GM19467 (cell line): ENCODE results near the gene TTC22.

Experiments used
- ATAC-seq: cut with Tn5 transposase; IDR thresholded peaks from one replicate; pipeline ENCODE4 v1.9.1; 2021; ENCODE audit warnings: mild to moderate bottlenecking, moderate library complexity; ENCODE audit not compliant: unreplicated experiment

TTC22 gene

GRCh38 chr1:54800899-54801759 lies at the start of gene TTC22:
Gene TTC22, minus strand, starts transcription at chr1:54801323. Its CDS starts 160 bp downstream, at chr1:54801163.
- peak; percentile 75 for ATAC-seq

DNA sequence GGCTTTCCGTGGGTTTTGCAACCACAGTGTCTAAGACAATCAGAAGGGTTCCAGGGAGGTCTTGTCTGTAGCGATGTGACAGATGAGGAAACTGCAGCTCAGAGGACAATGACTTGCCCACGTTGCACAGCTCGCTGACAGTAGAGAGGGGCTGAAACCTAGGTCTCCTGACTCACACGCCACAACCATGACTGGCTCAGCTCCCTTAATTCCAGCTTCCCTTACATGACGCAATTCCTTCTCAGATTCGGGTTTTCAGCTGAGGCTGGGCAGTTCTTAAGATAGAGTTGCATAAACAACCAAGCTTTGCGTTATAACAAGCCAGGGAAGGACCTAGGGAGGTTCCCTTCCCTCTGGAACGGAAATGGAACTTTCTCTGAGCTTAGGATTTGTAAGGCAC lies 49.6 kb upstream of the TTC22 start:
- no peak for ATAC-seq

DNA sequence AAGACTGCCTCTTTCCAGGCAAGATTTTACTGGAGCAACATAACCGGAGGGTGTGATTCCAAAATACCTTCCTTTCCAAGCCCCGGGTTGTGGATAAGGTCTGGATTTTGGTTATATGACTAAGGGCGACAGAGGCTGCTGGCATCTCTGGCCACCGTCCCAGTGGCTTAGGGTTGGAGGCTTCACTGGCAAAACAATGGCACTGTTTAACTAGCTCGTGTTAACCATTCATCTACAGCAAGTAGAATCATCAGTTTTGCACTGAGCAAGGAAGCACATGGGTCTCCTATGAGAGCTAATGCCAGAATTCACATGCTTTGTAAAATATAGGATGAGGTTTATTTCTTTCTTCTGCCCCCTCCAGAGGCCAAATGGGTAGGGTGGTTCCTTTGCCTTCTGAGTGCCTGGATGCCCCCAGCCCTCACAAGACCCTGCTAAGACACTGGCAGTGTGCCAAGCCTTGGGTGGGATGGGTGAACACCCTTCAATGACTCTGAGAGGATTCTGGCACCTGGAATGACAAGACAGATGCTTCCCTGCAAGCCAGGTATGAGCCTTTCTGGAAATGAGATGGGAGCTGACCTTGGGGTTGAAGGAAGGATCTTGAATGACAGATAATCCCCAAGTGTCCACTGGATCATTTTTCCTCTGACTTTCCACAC lies 49.1 kb upstream of the TTC22 start:
- ATAC-seq = no peak

- ATAC-seq = no peak
These were observed 48.3 kb upstream of the TTC22 start for GRCh38 chr1:54849219-54850068.

GRCh38 chr1:54848134-54848948 lies 47.2 kb upstream of the TTC22 start:
- ATAC-seq = no peak

DNA sequence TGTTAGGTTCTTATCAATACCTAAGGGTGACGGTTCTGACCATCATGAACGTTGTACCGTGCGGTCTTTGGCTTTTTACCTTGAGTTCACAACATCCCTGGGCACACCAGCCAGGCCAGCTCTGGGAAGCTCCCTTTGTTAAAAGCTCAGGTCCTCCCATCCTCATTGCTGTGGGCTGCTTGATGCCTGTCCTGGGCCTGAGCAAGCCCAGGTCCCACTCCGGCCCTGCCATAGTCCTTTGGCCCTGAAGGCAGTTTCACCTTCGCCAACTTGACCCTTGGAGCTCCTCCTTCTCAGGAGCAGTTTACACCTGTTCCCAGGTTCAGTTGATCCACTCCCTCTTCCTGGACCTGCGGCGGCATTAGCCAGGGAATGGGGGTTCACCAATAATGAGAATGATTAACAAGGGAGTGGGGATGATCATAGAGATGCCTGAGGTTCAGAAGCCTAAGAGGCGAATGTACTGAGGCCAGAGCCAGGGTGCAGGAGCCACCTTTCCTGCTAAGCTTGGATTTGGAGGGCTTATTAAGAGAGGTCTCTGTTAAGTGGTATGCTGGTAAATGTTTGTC lies 45.7 kb upstream of the TTC22 start:
- ATAC-seq = no peak

- ATAC-seq = no peak
These were observed 45.2 kb upstream of the TTC22 start for GRCh38 chr1:54846301-54846700.

DNA sequence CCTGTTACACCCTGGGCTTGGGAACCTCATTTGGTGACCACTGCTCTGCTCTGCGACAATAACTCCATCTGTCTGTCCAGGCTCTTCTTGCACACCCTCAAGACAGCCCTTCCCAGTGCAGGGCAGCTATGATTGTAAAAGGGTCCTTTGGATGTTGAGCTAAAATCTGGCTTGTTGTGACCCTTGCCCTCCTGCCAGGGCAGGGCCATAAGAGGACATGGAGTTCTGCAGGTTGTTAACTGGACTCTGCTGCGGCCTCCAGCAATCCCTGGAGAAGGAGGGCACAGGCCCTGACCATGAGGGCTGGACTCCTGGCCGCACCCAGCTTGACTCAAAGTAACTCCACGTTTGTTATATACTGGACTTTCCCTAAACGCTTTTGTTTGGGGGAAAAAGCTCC lies 44.6 kb upstream of the TTC22 start:
- ATAC-seq = no peak

- no peak for ATAC-seq
These were observed 43.4 kb upstream of the TTC22 start for GRCh38 chr1:54844564-54844963.

- no peak for ATAC-seq
These were observed 42.3 kb upstream of the TTC22 start for GRCh38 chr1:54843449-54843848.

GRCh38 chr1:54842963-54843362 lies 41.8 kb upstream of the TTC22 start:
- no peak for ATAC-seq

- ATAC-seq = no peak
These were observed 41.2 kb upstream of the TTC22 start for GRCh38 chr1:54842206-54842915.

DNA sequence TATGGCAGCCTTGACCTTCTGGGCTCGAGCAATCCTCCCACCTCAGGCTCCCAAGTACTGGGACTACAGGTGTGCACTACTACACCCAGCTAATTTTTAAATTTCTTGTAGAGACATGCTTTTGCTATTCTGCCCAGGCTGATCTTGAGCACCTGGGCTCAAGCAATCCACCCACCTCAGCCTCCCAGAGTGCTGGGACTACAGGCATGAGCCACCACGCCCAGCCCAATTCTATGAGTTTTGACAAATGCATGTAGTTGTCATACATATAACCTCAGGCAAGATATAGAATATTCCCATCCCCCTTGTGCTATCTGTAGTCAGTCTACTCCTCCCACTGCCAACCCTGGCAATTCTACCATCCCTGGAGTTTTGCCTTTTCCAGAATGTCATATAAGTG lies 38.7 kb upstream of the TTC22 start:
- no peak for ATAC-seq

DNA sequence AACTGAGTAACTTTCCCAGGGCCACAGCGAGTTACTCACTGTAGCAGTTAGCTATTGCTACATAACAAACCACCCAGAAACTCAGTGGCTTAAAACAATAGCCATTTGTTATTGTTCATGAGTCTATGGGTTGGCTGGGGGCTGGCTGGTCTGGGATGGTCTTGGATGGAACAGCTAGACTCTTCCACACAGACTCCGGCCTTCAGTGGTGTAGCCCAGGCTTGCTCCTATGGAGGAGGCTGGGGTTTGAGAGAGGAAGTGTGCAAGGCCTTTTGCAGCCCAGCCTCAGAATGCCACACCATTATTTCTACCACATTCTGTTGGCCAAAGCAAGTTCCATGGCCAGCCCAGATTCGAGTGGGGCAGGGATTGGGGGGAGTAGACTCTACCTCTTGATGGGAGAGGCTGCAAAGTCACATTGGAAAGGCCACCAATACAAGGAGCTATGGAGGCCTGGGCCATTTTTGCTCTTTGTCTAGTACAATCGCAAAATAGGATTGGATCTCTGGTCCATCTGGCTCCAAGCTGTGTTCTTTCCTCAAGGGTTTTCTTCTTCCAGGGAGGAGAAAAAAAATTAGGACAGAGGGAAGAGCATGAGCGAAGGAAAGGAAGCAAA lies 37.5 kb upstream of the TTC22 start:
- ATAC-seq = no peak

DNA sequence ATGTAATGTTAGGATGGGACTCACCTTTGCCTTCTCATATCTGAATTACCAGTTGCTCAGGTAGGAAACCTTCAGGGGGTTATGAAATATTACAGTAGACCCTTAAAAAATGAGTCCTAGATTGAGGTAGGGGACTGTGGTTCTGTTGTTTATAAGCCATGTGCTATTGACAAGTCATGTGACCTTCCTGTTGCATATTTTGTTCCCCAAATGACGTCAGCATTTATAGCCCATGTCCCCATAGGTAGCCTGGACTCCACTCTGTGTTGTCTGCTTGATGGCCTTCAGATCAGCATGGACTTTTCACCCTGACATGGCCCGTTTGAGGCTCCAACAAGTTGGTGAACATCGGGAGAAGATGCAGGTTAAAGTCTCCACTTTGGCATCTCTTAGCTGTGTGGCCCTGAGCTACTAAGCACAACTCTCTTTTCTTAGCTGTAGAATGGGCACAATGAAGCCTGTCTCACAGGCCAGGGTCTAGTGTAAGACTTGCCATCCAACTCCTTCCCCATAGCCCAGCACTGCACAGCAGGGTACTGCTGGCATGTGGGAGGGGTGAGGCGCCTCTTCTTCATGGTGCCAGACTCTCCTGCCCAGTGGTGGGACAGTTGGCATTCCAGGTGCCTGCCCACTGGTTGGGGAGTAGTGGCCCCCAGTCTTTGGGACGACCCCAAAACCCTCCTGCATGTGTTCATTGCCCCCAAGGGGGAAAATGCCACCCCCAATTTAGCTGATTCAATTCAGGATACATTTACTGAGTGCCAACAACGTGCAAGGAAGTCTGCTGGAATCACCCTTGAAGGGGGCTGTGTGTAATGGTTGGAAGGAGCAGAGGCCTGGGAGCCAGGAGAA lies 36.1 kb upstream of the TTC22 start:
- ATAC-seq = no peak

DNA sequence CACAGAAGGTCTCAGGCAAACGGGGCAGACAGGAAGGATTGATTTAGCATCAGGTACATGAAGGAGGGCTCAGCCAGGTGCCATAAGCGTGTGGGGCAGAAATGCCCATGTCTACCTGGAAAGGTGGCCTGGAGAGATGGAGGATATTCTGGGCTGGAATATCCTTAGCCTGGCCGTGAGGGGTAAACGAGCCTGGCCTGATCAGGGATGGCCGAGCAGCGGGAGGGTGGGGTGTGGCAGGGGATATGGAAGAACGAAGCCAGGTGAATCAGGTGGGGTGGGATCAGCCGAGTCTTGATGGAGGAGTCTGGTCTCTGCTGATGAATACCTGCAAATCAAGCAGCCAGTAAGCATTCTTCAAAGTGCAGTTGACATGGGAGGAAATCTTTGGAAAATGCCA lies 35.5 kb upstream of the TTC22 start:
- no peak for ATAC-seq

GRCh38 chr1:54835970-54836369 lies 34.8 kb upstream of the TTC22 start:
- no peak for ATAC-seq
